ENCODE data around the gene SSH2. TPM values are rescaled to one million over a fixed set of nuclear protein-coding genes. Genes with fewer than 3 reads are reported as not detected.

The SSH2 gene
- polyA plus RNA-seq, 1 donor from 2014 or later: 16.6 TPM

- H3K27ac ChIP-seq (ENCODE audit: low read length): peak overlapping the region; percentile 71
- H2AFZ ChIP-seq (ENCODE audit: low read depth, low read length): no peak overlapping the region
- no peaks in the 10 kb centered on the region for H3K9me2 ChIP-seq (ENCODE audit: insufficient read depth, low read length)
- H3K9me3 ChIP-seq (ENCODE audit: low read length): no peaks in the 10 kb centered on the region
- no peaks in the 10 kb centered on the region for H3K36me3 ChIP-seq (ENCODE audit: insufficient read depth, low read length)
- H3K79me2 ChIP-seq (replicated peaks; ENCODE audit: insufficient read depth, low read length): peaks cover 48% of the 10 kb centered on the region
- TF ChIP-seq CTCF (IDR thresholded peaks at IDR 0.05; ENCODE audit: poor library complexity, severe bottlenecking) (no peak), MXI1 (conservative IDR thresholded peaks at IDR 0.05; ENCODE audit: poor library complexity, severe bottlenecking) (no peak), POLR2AphosphoS5 (IDR thresholded peaks at IDR 0.05) (no peak), EZH2 (IDR thresholded peaks at IDR 0.05; ENCODE audit: borderline replicate concordance, insufficient read depth, low read length, poor library complexity, severe bottlenecking) (no peak)
- H3K4me3 ChIP-seq (ENCODE audit: low read length): peak overlapping the region; percentile 75
- no peaks in the 10 kb centered on the region for H3K27me3 ChIP-seq (ENCODE audit: insufficient read depth, low read depth, low read length)
- peaks cover 2% of the 10 kb centered on the region for H3F3A ChIP-seq (ENCODE audit: insufficient read depth, low read length, poor library complexity, severe bottlenecking)
- H3K4me2 ChIP-seq (ENCODE audit: low read length): no peak overlapping the region
- peaks cover 15% of the 10 kb centered on the region for H4K20me1 ChIP-seq (ENCODE audit: insufficient read depth)
- H3K9ac ChIP-seq (ENCODE audit: low read length): peak overlapping the region; percentile 69
These were observed 339.4 kb downstream of the SSH2 start for GRCh38 chr17:29590411-29591145.

DNA sequence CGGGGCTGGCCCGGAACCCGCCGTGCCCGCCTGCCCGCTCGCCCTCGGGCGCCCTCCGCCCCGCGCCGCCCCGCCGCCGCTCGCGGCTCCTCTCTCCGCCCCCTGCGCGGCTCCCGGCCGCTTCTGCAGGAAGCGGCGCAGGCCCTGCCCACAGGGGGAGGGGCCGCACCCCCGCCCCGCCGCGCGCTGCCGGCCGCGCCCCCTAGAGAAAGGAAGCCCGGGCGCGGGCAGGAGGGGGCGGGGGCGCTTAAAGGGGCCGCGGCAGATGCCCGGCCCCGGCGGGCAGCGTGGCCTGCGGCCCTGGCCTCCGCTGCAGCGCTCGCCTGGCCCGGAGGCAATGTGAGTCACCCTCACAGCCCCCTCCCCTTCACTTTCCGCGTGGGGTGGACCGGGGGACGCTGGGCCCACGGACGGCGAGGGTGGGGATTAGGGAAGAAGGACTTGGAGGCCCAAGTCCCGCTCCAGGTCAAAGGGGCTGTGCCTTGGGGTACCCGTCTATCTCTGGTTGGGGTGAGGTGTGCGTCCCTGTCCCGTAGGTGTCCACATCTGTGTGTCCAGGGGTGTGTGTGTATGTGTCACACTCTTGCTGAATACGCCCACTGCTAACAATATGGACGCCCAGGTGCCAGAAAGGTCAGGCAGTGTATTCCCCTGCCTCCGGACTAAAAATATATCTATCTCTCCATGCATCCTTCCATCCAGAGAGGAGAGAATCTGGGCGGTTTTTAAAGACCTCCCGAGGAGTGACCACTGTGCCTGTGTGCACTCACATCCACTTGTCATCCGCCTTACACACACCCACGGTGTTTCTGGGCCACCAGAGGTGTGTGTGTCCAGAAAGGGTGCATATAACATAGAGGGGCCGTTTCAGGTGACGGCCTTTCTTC lies 340.3 kb downstream of the SSH2 start, which contains the start of gene GIT1:
TSS of gene GIT1 (minus strand) at position 125 of the 887 bp plus-strand sequence. CDS start 270 bp downstream, outside the sequence.
- peak within 1 kb of the TSS; percentile 85 for H3K9ac ChIP-seq (ENCODE audit: low read length)
- peak within 1 kb of the TSS; percentile 97 for H3K4me3 ChIP-seq (ENCODE audit: low read length)
- H3K4me2 ChIP-seq (ENCODE audit: low read length): peak within 1 kb of the TSS; percentile 80
- peaks cover 44% of the 10 kb centered on the region for H3K79me2 ChIP-seq (replicated peaks; ENCODE audit: insufficient read depth, low read length)
- no peaks in the 10 kb centered on the region for H3K36me3 ChIP-seq (ENCODE audit: insufficient read depth, low read length)
- no peaks in the 10 kb centered on the region for H3K9me3 ChIP-seq (ENCODE audit: low read length)
- no peak for TF ChIP-seq RAD21 (conservative IDR thresholded peaks at IDR 0.05)
- peak; percentile 76 for TF ChIP-seq POLR2AphosphoS5 (IDR thresholded peaks at IDR 0.05)
- TF ChIP-seq SMC3 (conservative IDR thresholded peaks at IDR 0.05; ENCODE audit: poor library complexity): no peak
- no peak for TF ChIP-seq EZH2 (IDR thresholded peaks at IDR 0.05; ENCODE audit: borderline replicate concordance, insufficient read depth, low read length, poor library complexity, severe bottlenecking)
- peak; percentile 29 for TF ChIP-seq CTCF (IDR thresholded peaks at IDR 0.05; ENCODE audit: poor library complexity, severe bottlenecking)
- peak; percentile 23 for TF ChIP-seq EP300 (conservative IDR thresholded peaks at IDR 0.05; ENCODE audit: poor library complexity, severe bottlenecking)
- no peaks in the 10 kb centered on the region for H3K27me3 ChIP-seq (ENCODE audit: insufficient read depth, low read depth, low read length)
- H3K27ac ChIP-seq (ENCODE audit: low read length): peak within 1 kb of the TSS; percentile 71
- peak within 1 kb of the TSS; percentile 33 for H2AFZ ChIP-seq (ENCODE audit: low read depth, low read length)
- no peaks in the 10 kb centered on the region for H3K9me2 ChIP-seq (ENCODE audit: insufficient read depth, low read length)
- peaks cover 15% of the 10 kb centered on the region for H4K20me1 ChIP-seq (ENCODE audit: insufficient read depth)
- H3F3A ChIP-seq (ENCODE audit: insufficient read depth, low read length, poor library complexity, severe bottlenecking): peaks cover 2% of the 10 kb centered on the region

Data from neural cell (in vitro differentiated cells).